AG04450 (cell line): ENCODE results near the gene STARD6. TPM values are rescaled to one million over a fixed set of nuclear protein-coding genes. Genes with fewer than 3 reads are reported as not detected.
"Not testable (repeated sequence)": the region's sequence is repeated elsewhere in the genome, so short reads cannot be mapped to it uniquely, and the experiment has no call there.

ENCODE experiments used
- CTCF ChIA-PET: fragments of 300-600, 350-600 bp; formaldehyde crosslinking; extraction: SDS; loops from one replicate; lab custom pipeline; 2022; ENCODE audit warnings: antibody characterized with exemption, inconsistent platforms; lab: Charles Lee
- POLR2A ChIA-PET: fragments of 350-600 bp; formaldehyde crosslinking; extraction: SDS; loops from one replicate; lab custom pipeline; 2021; ENCODE audit warnings: antibody characterized with exemption, inconsistent platforms; lab: Yijun Ruan, JAX
- DNase-seq: peaks from one replicate; pipeline ENCODE4 v3.0.0-alpha.2; 2011; ENCODE audit warnings: low read depth, low spot score
- H3K27ac ChIP-seq: one replicate; pipeline ENCODE4 v1.5.1; 2012; ENCODE audit warnings: low read depth, low read length, control low read depth
- H3K27me3 ChIP-seq: one replicate; pipeline ENCODE4 v1.6.0; 2012; ENCODE audit warnings: low read length; ENCODE audit not compliant: control insufficient read depth, insufficient read depth
- H3K4me3 ChIP-seq: 2 replicates; pipeline ENCODE4 v1.5.1; 2011; ENCODE audit warnings: mild to moderate bottlenecking, low read depth, low read length, control low read depth
- H3K9me3 ChIP-seq: 2 replicates; pipeline ENCODE4 v1.5.1; 2012; ENCODE audit warnings: low read length; ENCODE audit not compliant: control insufficient read depth, insufficient read depth
- CTCF ChIP-seq: IDR thresholded peaks from 2 replicates; pipeline ENCODE4 v1.5.1; 2011; ENCODE audit warnings: low read depth, low read length, control low read depth, inconsistent platforms
- polyA plus RNA-seq: library from polyadenylated mRNA; depleted of rRNA; stranded (reverse); fragments of >200 nt; gene quantifications from 2 replicates; pipeline ENCODE4 v1.2.3, GENCODE V29; 2011

STARD6 gene
- polyA plus RNA-seq, 1 experiment = 0.14 TPM

- Histone ChIP-seq H3K27ac (no peak overlapping the region), H3K4me3 (no peak overlapping the region), H3K27me3 (no peaks in the 10 kb centered on the region), H3K9me3 (no peaks in the 10 kb centered on the region)
- DNase-seq = no peak
- ChIA-PET CTCF (interaction anchor here (0.8 kb wide), 2 partner anchors 41 to 76 kb away, joined by 3 read pairs; partner anchors contain the start of genes C18orf54 and STARD6), POLR2A (no interaction called here)
- no peak for TF ChIP-seq CTCF
These were observed 41.4 kb downstream of the STARD6 start for GRCh38 chr18:54316071-54316820.

- DNase-seq, H3K9me3 ChIP-seq, H3K27me3 ChIP-seq, H3K27ac ChIP-seq, H3K4me3 ChIP-seq, CTCF ChIA-PET: not testable (repeated sequence)
- POLR2A ChIA-PET = interaction anchor here (0.6 kb wide), 1 partner anchor 40 kb away, joined by 3 read pairs; the partner anchor contains the start of gene POLI
These were observed 48.1 kb downstream of the STARD6 start for GRCh38 chr18:54309564-54309963.

GRCh38 chr18:54303408-54303807 is 54.2 kb downstream of the STARD6 start:
- POLR2A ChIA-PET = no interaction called here
- Histone ChIP-seq H3K4me3 (no peak overlapping the region), H3K27me3 (no peaks in the 10 kb centered on the region), H3K27ac (no peak overlapping the region), H3K9me3 (peaks cover 4% of the 10 kb centered on the region; the same call in 1 of the 2 replicates)
- no peak for TF ChIP-seq CTCF
- no peak for DNase-seq
- CTCF ChIA-PET = no interaction called here

- H3K4me3 ChIP-seq, H3K27ac ChIP-seq, DNase-seq, POLR2A ChIA-PET, CTCF ChIA-PET, H3K27me3 ChIP-seq, H3K9me3 ChIP-seq: not testable (repeated sequence)
These were observed 58.7 kb downstream of the STARD6 start for GRCh38 chr18:54298991-54299390.

- ChIA-PET CTCF (no interaction called here), POLR2A (no interaction called here)
- Histone ChIP-seq H3K27me3 (no peaks in the 10 kb centered on the region), H3K4me3 (no peak overlapping the region), H3K27ac (no peak overlapping the region), H3K9me3 (peaks cover 4% of the 10 kb centered on the region; the same call in 1 of the 2 replicates)
- TF ChIP-seq CTCF = no peak
- no peak for DNase-seq
These were observed 61.6 kb downstream of the STARD6 start for GRCh38 chr18:54296062-54296461.

- Histone ChIP-seq H3K27me3 (no peaks in the 10 kb centered on the region), H3K4me3 (no peak overlapping the region), H3K9me3 (peaks cover 4% of the 10 kb centered on the region; the same call in 1 of the 2 replicates), H3K27ac (no peak overlapping the region)
- no peak for TF ChIP-seq CTCF
- ChIA-PET POLR2A (no interaction called here), CTCF (no interaction called here)
- DNase-seq = no peak
These were observed 63.4 kb downstream of the STARD6 start for GRCh38 chr18:54294274-54294673.
